ENCODE data around the gene OR5AP2. TPM values are rescaled to one million over a fixed set of nuclear protein-coding genes. Genes with fewer than 3 reads are reported as not detected.
"Not testable (repeated sequence)": the region's sequence is repeated elsewhere in the genome, so short reads cannot be mapped to it uniquely, and the experiment has no call there.

Gene OR5AP2
- total RNA-seq = not detected in 2 replicates

DNA sequence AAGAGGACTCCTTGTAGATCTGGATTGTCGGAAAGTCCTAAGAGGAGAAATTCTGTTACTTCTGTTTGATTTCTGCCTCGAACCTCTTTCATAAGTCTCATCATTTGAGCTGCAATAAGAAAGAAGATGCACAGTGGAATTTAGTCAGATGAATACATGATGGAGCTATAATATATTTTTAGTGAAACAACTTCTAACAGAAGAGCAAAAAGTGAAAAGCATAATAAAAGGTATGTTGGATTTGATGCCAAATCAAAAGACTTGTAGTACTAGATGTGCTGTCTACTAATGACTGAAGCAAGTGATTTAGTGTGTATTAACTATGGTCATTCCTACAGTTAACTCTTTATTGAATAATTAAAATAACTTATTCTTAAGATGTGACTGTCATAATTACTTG lies at the start of gene OR5AP2:
Gene OR5AP2 (minus strand): TSS at position 101 of the 400 bp plus-strand sequence. CDS start 0 bp downstream, at position 101.
- peaks cover 14% of the 10 kb centered on the region for H3K9me3 Mint-ChIP-seq
- H3K36me3 Mint-ChIP-seq (ENCODE audit: low read depth) = no peaks in the 10 kb centered on the region
- H3K4me1 Mint-ChIP-seq (ENCODE audit: low read depth) = no peaks in the 10 kb centered on the region
- intact Hi-C loops (cut with micrococcal nuclease) = no loop called here
- no peak within 1 kb of the TSS for H3K27ac Mint-ChIP-seq
- no peaks in the 10 kb centered on the region for H3K27me3 Mint-ChIP-seq (ENCODE audit: insufficient read depth)
- H3K4me3 Mint-ChIP-seq = no peak within 1 kb of the TSS
- no peak for DNase-seq (ENCODE audit: low spot score)

DNA sequence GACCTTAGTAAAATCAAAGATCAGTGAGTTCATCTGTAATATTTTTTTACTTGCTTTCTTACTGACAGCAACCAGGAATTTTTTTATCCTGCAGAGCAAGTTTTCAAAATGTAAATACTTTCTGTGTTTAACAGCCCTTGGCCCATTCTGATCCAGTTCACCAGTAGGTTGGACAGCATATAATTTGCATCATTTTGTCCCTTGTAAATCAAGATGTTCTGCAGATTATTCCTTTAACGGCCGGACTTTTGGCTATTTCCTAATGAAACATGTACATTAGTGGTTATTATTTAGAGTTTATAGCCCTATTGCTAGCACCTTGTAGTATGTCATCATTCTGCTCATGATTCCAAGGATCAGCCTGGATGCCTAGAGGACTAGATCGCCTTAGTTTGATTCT lies 48.9 kb upstream of the OR5AP2 start:
- H3K27ac Mint-ChIP-seq; H3K27me3 Mint-ChIP-seq (ENCODE audit: insufficient read depth); H3K4me1 Mint-ChIP-seq (ENCODE audit: low read depth); intact Hi-C loops (cut with micrococcal nuclease); H3K36me3 Mint-ChIP-seq (ENCODE audit: low read depth); DNase-seq (ENCODE audit: low spot score); H3K4me3 Mint-ChIP-seq; H3K9me3 Mint-ChIP-seq: not testable (repeated sequence)

DNA sequence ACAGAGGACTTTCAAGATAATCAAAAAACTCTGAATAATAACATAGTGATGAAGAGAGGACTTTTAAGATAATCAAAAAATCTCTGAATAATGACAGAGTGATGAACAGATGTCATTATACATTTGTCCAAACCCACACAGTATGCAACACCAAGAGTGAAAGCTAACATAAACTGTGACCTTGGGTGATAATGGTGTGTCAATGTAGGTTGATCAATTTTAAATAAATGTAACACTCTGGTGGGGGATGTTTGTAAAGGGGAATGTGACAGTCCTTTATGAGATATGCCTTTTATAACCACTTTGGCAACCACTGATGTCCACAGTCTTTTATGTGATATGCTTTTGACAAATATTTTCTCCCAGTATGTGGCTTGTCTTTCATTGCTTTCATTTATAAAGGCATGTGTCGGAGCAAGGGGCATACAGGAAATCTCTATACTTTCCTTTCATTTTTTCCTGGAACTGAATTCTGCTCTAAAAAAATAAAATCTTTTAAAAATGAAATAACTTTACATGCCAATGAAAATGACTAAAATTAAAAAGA lies 46.4 kb upstream of the OR5AP2 start:
- Mint-ChIP-seq H3K4me3 (no peak overlapping the region), H3K36me3 (ENCODE audit: low read depth) (no peaks in the 10 kb centered on the region), H3K27ac (no peak overlapping the region), H3K27me3 (ENCODE audit: insufficient read depth) (no peaks in the 10 kb centered on the region), H3K4me1 (ENCODE audit: low read depth) (no peaks in the 10 kb centered on the region), H3K9me3 (no peaks in the 10 kb centered on the region)
- DNase-seq (ENCODE audit: low spot score) = no peak
- intact Hi-C loops (cut with micrococcal nuclease) = no loop called here

DNA sequence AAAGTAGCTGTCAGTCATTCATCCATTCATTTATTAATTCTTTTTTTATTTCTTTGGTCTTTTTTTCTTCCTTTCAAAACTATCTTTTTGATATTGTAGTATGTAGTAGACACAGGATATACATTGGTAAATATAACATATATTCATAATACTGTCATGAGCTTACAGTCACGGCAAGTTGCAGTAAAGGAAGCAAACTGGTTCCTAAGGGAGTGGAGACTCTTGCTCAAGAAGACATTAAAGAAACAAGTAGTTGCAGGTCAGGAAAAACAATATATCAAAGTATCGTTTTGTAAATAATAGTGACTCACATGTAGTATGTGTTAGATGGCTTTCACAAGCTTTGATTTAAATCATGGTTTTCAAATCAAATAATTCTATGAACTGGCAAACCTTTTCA lies 28.7 kb upstream of the OR5AP2 start:
- no peaks in the 10 kb centered on the region for H3K36me3 Mint-ChIP-seq (ENCODE audit: low read depth)
- no peaks in the 10 kb centered on the region for H3K27me3 Mint-ChIP-seq (ENCODE audit: insufficient read depth)
- peaks cover 3% of the 10 kb centered on the region for H3K9me3 Mint-ChIP-seq
- intact Hi-C loops (cut with micrococcal nuclease) = no loop called here
- no peak overlapping the region for H3K4me3 Mint-ChIP-seq
- no peak overlapping the region for H3K27ac Mint-ChIP-seq
- no peaks in the 10 kb centered on the region for H3K4me1 Mint-ChIP-seq (ENCODE audit: low read depth)
- DNase-seq (ENCODE audit: low spot score) = no peak

DNA sequence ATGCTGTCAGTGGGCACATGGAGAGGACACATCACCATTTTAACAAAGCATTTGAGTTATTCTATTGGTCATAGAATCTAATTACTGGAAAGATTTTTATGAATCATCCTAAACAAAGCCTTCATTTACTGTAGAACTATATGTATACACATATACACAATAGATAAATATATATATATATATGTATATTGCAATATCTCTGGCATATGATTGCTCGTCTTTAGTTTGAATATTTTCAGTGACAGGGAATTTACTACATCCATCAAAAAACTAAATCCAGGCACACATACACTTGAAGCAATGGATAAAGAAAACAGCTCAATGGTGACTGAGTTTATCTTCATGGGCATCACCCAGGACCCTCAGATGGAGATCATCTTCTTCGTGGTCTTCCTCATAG lies 21.1 kb upstream of the OR5AP2 start, which contains the start of gene OR5AR1:
Gene OR5AR1 (plus strand): TSS at position 301 of the 400 bp plus-strand sequence. CDS start 0 bp downstream, at position 301.
- Mint-ChIP-seq H3K4me1 (ENCODE audit: low read depth) (no peaks in the 10 kb centered on the region), H3K27ac (no peak within 1 kb of the TSS), H3K4me3 (no peak within 1 kb of the TSS), H3K36me3 (ENCODE audit: low read depth) (no peaks in the 10 kb centered on the region), H3K9me3 (peaks cover 8% of the 10 kb centered on the region), H3K27me3 (ENCODE audit: insufficient read depth) (no peaks in the 10 kb centered on the region)
- intact Hi-C loops (cut with micrococcal nuclease) = no loop called here
- no peak for DNase-seq (ENCODE audit: low spot score)

DNA sequence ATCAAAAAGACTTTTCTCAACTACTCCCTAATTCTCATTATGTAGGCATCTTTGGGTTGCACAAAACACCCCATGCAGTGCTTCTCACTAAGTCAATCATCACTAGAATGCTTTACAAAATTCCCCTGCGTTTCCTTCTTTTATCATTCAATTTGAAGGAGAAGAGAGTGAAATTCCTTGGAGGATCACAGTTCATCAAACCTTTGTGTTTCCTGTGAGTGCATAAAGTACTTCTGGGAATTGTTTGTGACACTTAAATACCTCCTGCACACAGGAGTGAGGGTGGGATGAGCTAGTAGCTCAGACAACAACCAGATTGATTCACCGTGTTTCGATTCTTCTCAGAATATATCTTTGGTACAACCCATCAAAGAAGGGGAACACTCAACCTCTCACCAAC lies 17.5 kb upstream of the OR5AP2 start:
- no peak for DNase-seq (ENCODE audit: low spot score)
- Mint-ChIP-seq H3K4me3 (no peak overlapping the region), H3K9me3 (peaks cover 8% of the 10 kb centered on the region), H3K27me3 (ENCODE audit: insufficient read depth) (no peaks in the 10 kb centered on the region), H3K4me1 (ENCODE audit: low read depth) (no peaks in the 10 kb centered on the region), H3K36me3 (ENCODE audit: low read depth) (no peaks in the 10 kb centered on the region), H3K27ac (no peak overlapping the region)
- intact Hi-C loops (cut with micrococcal nuclease) = no loop called here

DNA sequence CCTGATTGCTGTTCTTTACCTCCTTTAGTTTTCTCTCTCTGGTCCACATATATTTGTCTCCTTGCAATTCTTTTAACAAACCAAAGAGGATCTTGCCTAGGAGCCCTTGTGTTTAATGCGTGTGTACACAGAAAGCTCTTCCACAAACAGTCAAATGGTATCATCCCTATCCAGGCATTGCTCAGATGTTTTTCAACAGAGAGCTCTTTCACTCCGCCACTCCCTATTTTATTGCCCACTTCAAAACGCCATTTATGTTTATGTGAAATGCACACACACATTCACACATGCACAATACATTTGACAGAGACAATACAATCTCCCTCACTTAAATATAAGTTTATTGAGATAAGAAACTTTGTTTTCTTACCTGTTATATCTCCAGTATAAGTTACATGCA lies 4.7 kb downstream of the OR5AP2 start:
- Mint-ChIP-seq H3K9me3 (peaks cover 12% of the 10 kb centered on the region), H3K4me3 (no peak overlapping the region), H3K36me3 (ENCODE audit: low read depth) (no peaks in the 10 kb centered on the region), H3K27me3 (ENCODE audit: insufficient read depth) (no peaks in the 10 kb centered on the region), H3K27ac (no peak overlapping the region), H3K4me1 (ENCODE audit: low read depth) (no peaks in the 10 kb centered on the region)
- intact Hi-C loops (cut with micrococcal nuclease) = no loop called here
- DNase-seq (ENCODE audit: low spot score) = no peak

DNA sequence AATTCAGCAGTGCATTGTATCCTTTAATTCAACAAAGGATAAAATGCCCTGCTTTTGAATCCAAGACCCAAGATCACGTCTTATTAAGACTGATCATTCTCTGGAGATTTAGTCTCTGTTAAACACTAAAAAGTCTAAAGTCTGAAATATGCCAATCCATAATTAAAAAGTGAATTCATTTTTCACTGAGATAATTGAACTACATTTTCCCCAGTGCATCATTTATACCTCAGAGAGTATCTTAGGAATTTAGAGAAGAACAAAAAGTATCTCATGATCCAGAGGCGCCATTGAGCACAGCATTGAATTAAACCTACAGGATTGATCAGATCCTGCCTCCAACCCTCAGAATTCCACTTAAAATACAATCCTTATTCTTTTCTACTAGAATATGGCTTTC lies 5.4 kb downstream of the OR5AP2 start:
- no peaks in the 10 kb centered on the region for H3K4me1 Mint-ChIP-seq (ENCODE audit: low read depth)
- H3K4me3 Mint-ChIP-seq = no peak overlapping the region
- H3K9me3 Mint-ChIP-seq = peaks cover 11% of the 10 kb centered on the region
- no peaks in the 10 kb centered on the region for H3K36me3 Mint-ChIP-seq (ENCODE audit: low read depth)
- no peak overlapping the region for H3K27ac Mint-ChIP-seq
- intact Hi-C loops (cut with micrococcal nuclease) = no loop called here
- DNase-seq (ENCODE audit: low spot score) = no peak
- H3K27me3 Mint-ChIP-seq (ENCODE audit: insufficient read depth) = no peaks in the 10 kb centered on the region

DNA sequence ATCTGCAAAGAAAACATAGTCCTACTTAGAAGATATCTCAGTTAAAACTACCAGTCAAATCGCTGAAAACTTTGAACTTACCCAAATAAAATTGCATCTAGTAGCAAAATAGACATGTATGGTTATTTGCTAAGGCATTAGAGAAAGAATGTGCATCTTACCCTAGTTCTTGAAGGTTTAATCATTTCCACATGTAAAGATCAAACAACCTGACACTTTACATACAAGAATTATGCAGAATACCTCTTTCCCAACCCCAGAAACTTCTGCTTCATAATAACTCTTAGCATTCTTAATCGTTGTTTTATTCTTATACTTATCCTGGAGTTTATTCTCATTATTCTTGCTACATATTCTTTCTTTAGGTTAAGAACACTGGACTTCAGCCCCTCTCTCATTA lies 9.9 kb downstream of the OR5AP2 start:
- no peaks in the 10 kb centered on the region for H3K36me3 Mint-ChIP-seq (ENCODE audit: low read depth)
- H3K4me1 Mint-ChIP-seq (ENCODE audit: low read depth) = no peaks in the 10 kb centered on the region
- H3K4me3 Mint-ChIP-seq = no peak overlapping the region
- H3K27ac Mint-ChIP-seq = no peak overlapping the region
- intact Hi-C loops (cut with micrococcal nuclease) = no loop called here
- peaks cover 5% of the 10 kb centered on the region for H3K9me3 Mint-ChIP-seq
- DNase-seq (ENCODE audit: low spot score) = no peak
- no peaks in the 10 kb centered on the region for H3K27me3 Mint-ChIP-seq (ENCODE audit: insufficient read depth)

DNA sequence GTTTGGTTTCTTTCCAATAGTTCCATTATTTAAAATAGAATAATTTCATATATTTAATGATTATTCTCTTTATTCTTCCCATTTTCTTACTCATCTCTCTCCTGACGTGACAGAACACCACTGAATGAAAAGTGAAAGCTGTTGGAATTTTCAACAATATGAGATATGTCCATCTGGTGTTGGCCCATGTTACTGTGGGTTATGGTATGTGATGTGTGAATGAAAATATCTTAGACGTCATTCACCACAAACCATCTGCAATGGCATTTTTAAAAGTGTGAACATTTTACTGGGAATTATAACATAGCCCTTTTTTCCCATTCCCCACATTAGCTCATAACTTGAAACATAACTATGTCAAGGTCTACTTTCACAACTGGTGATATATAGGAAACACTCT lies 16.3 kb downstream of the OR5AP2 start:
- Mint-ChIP-seq H3K4me1 (ENCODE audit: low read depth) (no peaks in the 10 kb centered on the region), H3K27ac (no peak overlapping the region), H3K9me3 (no peaks in the 10 kb centered on the region), H3K27me3 (ENCODE audit: insufficient read depth) (no peaks in the 10 kb centered on the region), H3K4me3 (no peak overlapping the region), H3K36me3 (ENCODE audit: low read depth) (no peaks in the 10 kb centered on the region)
- no peak for DNase-seq (ENCODE audit: low spot score)
- intact Hi-C loops (cut with micrococcal nuclease) = no loop called here

DNA sequence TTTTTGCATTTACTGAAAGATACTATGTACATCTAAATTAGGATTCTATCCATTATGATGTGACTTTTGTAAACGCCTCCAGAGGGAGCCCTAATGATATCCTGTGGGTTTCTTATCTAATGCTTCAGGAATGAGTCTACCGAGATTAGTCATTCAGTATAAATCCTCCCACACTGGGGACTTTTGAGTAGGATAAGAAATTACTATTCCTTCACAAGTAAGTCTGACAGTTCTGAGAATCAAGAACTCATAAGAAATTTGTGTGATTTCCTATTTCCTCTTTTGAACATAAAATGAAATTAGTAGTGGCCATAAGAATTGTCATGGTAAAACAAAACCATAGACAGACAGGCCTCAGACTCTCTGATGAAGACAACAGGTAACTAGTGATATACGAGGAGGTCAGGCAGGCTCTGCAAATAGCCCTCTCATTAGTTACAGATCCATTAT lies 17.6 kb downstream of the OR5AP2 start:
- Mint-ChIP-seq H3K4me1 (ENCODE audit: low read depth) (no peaks in the 10 kb centered on the region), H3K27ac (no peak overlapping the region), H3K9me3 (no peaks in the 10 kb centered on the region), H3K27me3 (ENCODE audit: insufficient read depth) (no peaks in the 10 kb centered on the region), H3K36me3 (ENCODE audit: low read depth) (no peaks in the 10 kb centered on the region), H3K4me3 (no peak overlapping the region)
- DNase-seq (ENCODE audit: low spot score) = no peak
- intact Hi-C loops (cut with micrococcal nuclease) = loop anchor here (1.0 kb wide), 1 partner anchor 159 kb away; no protein-coding TSS in a partner anchor

DNA sequence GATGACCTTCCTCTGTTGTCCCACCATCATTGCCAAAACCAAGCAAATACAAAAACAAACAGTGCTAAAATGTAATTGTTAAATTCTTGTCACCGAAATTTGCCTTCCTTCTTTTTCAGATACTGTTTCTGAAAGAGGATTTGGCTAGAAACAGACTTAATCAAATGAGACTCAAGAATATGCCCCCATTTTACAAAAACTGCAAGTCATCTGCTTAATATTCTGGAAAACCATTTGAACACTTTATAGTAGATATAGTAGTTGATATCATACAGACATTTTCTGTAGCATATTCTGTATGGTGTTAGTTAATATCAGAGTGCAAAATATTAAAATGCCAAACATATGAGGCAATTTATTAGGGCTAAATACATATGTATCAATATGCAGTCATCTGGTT lies 31.1 kb downstream of the OR5AP2 start:
- DNase-seq (ENCODE audit: low spot score) = no peak
- H3K27me3 Mint-ChIP-seq (ENCODE audit: insufficient read depth) = no peaks in the 10 kb centered on the region
- H3K4me1 Mint-ChIP-seq (ENCODE audit: low read depth) = no peaks in the 10 kb centered on the region
- H3K36me3 Mint-ChIP-seq (ENCODE audit: low read depth) = no peaks in the 10 kb centered on the region
- no peak overlapping the region for H3K4me3 Mint-ChIP-seq
- H3K27ac Mint-ChIP-seq = no peak overlapping the region
- intact Hi-C loops (cut with micrococcal nuclease) = no loop called here
- H3K9me3 Mint-ChIP-seq = no peaks in the 10 kb centered on the region

DNA sequence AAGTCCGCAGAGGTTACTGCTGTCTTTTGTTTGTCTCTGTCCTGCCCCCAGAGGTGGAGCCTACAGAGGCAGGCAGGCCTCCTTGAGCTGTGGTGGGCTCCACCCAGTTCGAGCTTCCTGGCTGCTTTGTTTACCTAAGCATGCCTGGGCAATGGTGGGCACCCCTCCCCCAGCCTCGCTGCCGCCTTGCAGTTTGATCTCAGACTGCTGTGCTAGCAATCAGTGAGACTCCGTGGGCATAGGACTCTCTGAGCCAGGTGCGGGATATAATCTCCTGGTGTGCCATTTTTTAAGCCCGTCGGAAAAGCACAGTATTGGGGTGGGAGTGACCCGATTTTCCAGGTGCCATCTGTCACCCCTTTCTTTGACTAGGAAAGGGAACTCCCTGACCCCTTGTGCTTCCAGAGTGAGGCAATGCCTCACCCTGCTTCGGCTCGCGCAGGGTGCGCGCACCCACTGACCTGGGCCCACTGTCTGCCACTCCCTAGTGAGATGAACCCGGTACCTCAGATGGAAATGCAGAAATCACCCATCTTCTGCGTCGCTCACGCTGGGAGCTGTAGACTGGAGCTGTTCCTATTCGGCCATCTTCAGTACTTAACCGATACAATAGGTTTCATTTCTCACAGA lies 50.0 kb downstream of the OR5AP2 start:
- H3K4me1 Mint-ChIP-seq (ENCODE audit: low read depth); H3K27ac Mint-ChIP-seq; H3K36me3 Mint-ChIP-seq (ENCODE audit: low read depth); H3K27me3 Mint-ChIP-seq (ENCODE audit: insufficient read depth); DNase-seq (ENCODE audit: low spot score); H3K4me3 Mint-ChIP-seq; intact Hi-C loops (cut with micrococcal nuclease): not testable (repeated sequence)
- peaks cover 17% of the 10 kb centered on the region for H3K9me3 Mint-ChIP-seq

Measured in activated T-helper 1 cell treated with anti-CD3 and anti-CD28 coated beads, Interleukin-12 subunit alpha, Interleukin-12 subunit beta, Interleukin-2, Interleukin-4 antibody, amounts not matched to agents 30 ng/mL and 10 ng/mL and 1 ng/mL, durations not matched to agents 14 hours and 24 hours and 36 hours (primary cell).